GM18870 (cell line): Measurements from ENCODE around the gene C4orf33.
"Not testable (repeated sequence)": the region's sequence is repeated elsewhere in the genome, so short reads cannot be mapped to it uniquely, and the experiment has no call there.

Source experiments
- ATAC-seq: cut with Tn5 transposase; IDR thresholded peaks from one replicate; pipeline ENCODE4 v1.9.1; 2021; ENCODE audit warnings: moderate library complexity; ENCODE audit not compliant: unreplicated experiment

The C4orf33 gene

GRCh38 chr4:129126614-129127013 lies 30.7 kb downstream of the C4orf33 start:
- not testable (repeated sequence) for ATAC-seq

- ATAC-seq, result no peak
Measured at GRCh38 chr4:129129143-129129542, 33.2 kb downstream of the C4orf33 start.

- no peak for ATAC-seq
Measured at GRCh38 chr4:129131343-129131742, 35.4 kb downstream of the C4orf33 start.

GRCh38 chr4:129136433-129136832 lies 40.5 kb downstream of the C4orf33 start:
- ATAC-seq, result no peak

- no peak for ATAC-seq
Measured at GRCh38 chr4:129138810-129139496, 43.0 kb downstream of the C4orf33 start.

GRCh38 chr4:129140521-129140920 lies 44.6 kb downstream of the C4orf33 start:
- no peak for ATAC-seq

- ATAC-seq, result no peak
Measured at GRCh38 chr4:129143359-129143758, 47.4 kb downstream of the C4orf33 start.

GRCh38 chr4:129144755-129145206 lies 48.8 kb downstream of the C4orf33 start:
- ATAC-seq, result no peak

- ATAC-seq, result no peak
Measured at GRCh38 chr4:129145222-129145730, 49.3 kb downstream of the C4orf33 start.

- ATAC-seq, result no peak
Measured at GRCh38 chr4:129146639-129147038, 50.7 kb downstream of the C4orf33 start.

GRCh38 chr4:129148892-129149291 lies 52.9 kb downstream of the C4orf33 start:
- ATAC-seq, result no peak

GRCh38 chr4:129149906-129150305 lies 54.0 kb downstream of the C4orf33 start:
- ATAC-seq, result no peak

GRCh38 chr4:129152350-129152749 lies 56.4 kb downstream of the C4orf33 start:
- no peak for ATAC-seq

GRCh38 chr4:129153700-129154099 lies 57.7 kb downstream of the C4orf33 start:
- ATAC-seq, result no peak

- ATAC-seq, result no peak
Measured at GRCh38 chr4:129162450-129162849, 66.5 kb downstream of the C4orf33 start.

GRCh38 chr4:129163427-129163826 lies 67.5 kb downstream of the C4orf33 start:
- no peak for ATAC-seq

- no peak for ATAC-seq
Measured at GRCh38 chr4:129164243-129164642, 68.3 kb downstream of the C4orf33 start.
